Smooth muscle cell (in vitro differentiated cells): Measurements from ENCODE around the gene RBBP6. TPM values are rescaled to one million over a fixed set of nuclear protein-coding genes. Genes with fewer than 3 reads are reported as not detected.

Source experiments
- DNase-seq: peaks from one replicate; lab custom pipeline; 2025; ENCODE audit not compliant: unreplicated experiment; lab: John Stamatoyannopoulos, UW
- H2AFZ ChIP-seq: fragments of 200-600 bp; sonication (generic); 2 replicates; pipeline ENCODE4 v1.6.0; 2016; ENCODE audit warnings: antibody characterized with exemption, low read depth, mild to moderate bottlenecking
- H3F3A ChIP-seq: fragments of 200-600 bp; sonication (generic); 2 replicates; pipeline ENCODE4 v1.6.0; 2017; ENCODE audit warnings: antibody characterized with exemption, low read depth
- H3K27ac ChIP-seq: fragments of 200-600 bp; sonication (generic); 2 replicates; pipeline ENCODE4 v1.5.1; 2016; ENCODE audit warnings: low read depth, mild to moderate bottlenecking
- H3K27me3 ChIP-seq: fragments of 200-600 bp; sonication (generic); 2 replicates; pipeline ENCODE4 v1.6.1; 2016; ENCODE audit warnings: low read depth, mild to moderate bottlenecking
- H3K36me3 ChIP-seq: fragments of 200-600 bp; sonication (generic); 2 replicates; pipeline ENCODE4 v1.5.1; 2016; ENCODE audit warnings: low read depth
- H3K4me1 ChIP-seq: fragments of 200-600 bp; sonication (generic); 2 replicates; pipeline ENCODE4 v1.5.1; 2016; ENCODE audit warnings: low read depth
- H3K4me2 ChIP-seq: fragments of 200-600 bp; sonication (generic); 2 replicates; pipeline ENCODE4 v1.6.0; 2016; ENCODE audit warnings: mild to moderate bottlenecking
- H3K4me3 ChIP-seq: fragments of 200-600 bp; sonication (generic); 2 replicates; pipeline ENCODE4 v1.5.1; 2016; ENCODE audit warnings: mild to moderate bottlenecking
- H3K79me2 ChIP-seq: fragments of 200-600 bp; sonication (generic); 2 replicates; pipeline ENCODE4 v1.6.0; 2016; ENCODE audit warnings: low read depth, mild to moderate bottlenecking
- H3K9ac ChIP-seq: fragments of 200-600 bp; sonication (generic); 2 replicates; pipeline ENCODE4 v1.6.0; 2016; ENCODE audit warnings: low read depth
- H3K9me3 ChIP-seq: fragments of 200-600 bp; sonication (generic); replicated peaks from 2 replicates; pipeline ENCODE4 v1.5.1; 2016; ENCODE audit warnings: low read depth
- H4K20me1 ChIP-seq: fragments of 200-600 bp; sonication (generic); 2 replicates; pipeline ENCODE4 v1.6.0; 2016; ENCODE audit warnings: low read depth
- CTCF ChIP-seq: fragments of 200-600 bp; sonication (generic); IDR thresholded peaks from 2 replicates; pipeline ENCODE4 v1.5.1; 2017; ENCODE audit warnings: borderline replicate concordance, mild to moderate bottlenecking, antibody characterized with exemption; ENCODE audit not compliant: insufficient read depth, poor library complexity, severe bottlenecking
- WGBS: methylation state at CpG from one replicate; pipeline ENCODE4 v1.1.7; 2016; ENCODE audit warnings: low lambda C conversion rate; 5-methylcytosine and 5-hydroxymethylcytosine counted together
- polyA plus RNA-seq: library from polyadenylated mRNA; unstranded; fragments of >200 nt; fragmentation: Nextera tagmentation; extraction: Ambion mirVana; gene quantifications from 2 replicates; pipeline ENCODE4 v1.2.1, GENCODE V29; 2016
- total RNA-seq: library from RNA; depleted of rRNA; stranded (reverse); fragments of >200 nt; gene quantifications from 2 replicates; pipeline ENCODE4 v1.2.3, GENCODE V29; 2014

Gene RBBP6
- total and polyA plus RNA-seq, 2 experiments from 2014 or later: 40.4 to 70.2 TPM

GRCh38 chr16:24524855-24525677 is 14.3 kb upstream of the RBBP6 start:
- Histone ChIP-seq H4K20me1 (no peaks in the 10 kb centered on the region), H3K4me3 (no peak overlapping the region), H2AFZ (no peak overlapping the region), H3K79me2 (no peaks in the 10 kb centered on the region), H3K9ac (no peak overlapping the region), H3K4me1 (no peaks in the 10 kb centered on the region), H3K9me3 (no peaks in the 10 kb centered on the region), H3K27ac (no peak overlapping the region), H3K4me2 (no peak overlapping the region), H3F3A (no peaks in the 10 kb centered on the region), H3K27me3 (no peaks in the 10 kb centered on the region), H3K36me3 (no peaks in the 10 kb centered on the region)
- WGBS: 93% methylated on average over 4 of the region's 4 CpGs
- no peak for TF ChIP-seq CTCF
- no peak for DNase-seq

GRCh38 chr16:24525970-24526559 is 13.3 kb upstream of the RBBP6 start:
- H3K27me3 ChIP-seq: no peaks in the 10 kb centered on the region
- H4K20me1 ChIP-seq: no peaks in the 10 kb centered on the region
- no peak overlapping the region for H3K4me2 ChIP-seq
- H3K27ac ChIP-seq: no peak overlapping the region
- H3K9ac ChIP-seq: no peak overlapping the region
- no peaks in the 10 kb centered on the region for H3K36me3 ChIP-seq
- no peak overlapping the region for H3K4me3 ChIP-seq
- H3K79me2 ChIP-seq: no peaks in the 10 kb centered on the region
- 71% methylated on average over 7 of the region's 7 CpGs for WGBS
- H2AFZ ChIP-seq: no peak overlapping the region
- DNase-seq: no peak
- H3K4me1 ChIP-seq: no peaks in the 10 kb centered on the region
- TF ChIP-seq CTCF: no peak
- no peaks in the 10 kb centered on the region for H3F3A ChIP-seq
- H3K9me3 ChIP-seq: no peaks in the 10 kb centered on the region

- Histone ChIP-seq H3K4me3 (no peak overlapping the region), H3K27me3 (no peaks in the 10 kb centered on the region), H2AFZ (no peak overlapping the region), H3K9ac (no peak overlapping the region), H3K4me1 (no peaks in the 10 kb centered on the region), H4K20me1 (no peaks in the 10 kb centered on the region), H3K27ac (no peak overlapping the region), H3K36me3 (no peaks in the 10 kb centered on the region), H3F3A (no peaks in the 10 kb centered on the region), H3K79me2 (no peaks in the 10 kb centered on the region), H3K4me2 (no peak overlapping the region), H3K9me3 (no peaks in the 10 kb centered on the region)
- no peak for DNase-seq
- no peak for TF ChIP-seq CTCF
- WGBS: 90% methylated on average over 9 of the region's 9 CpGs
Observed at GRCh38 chr16:24526701-24527495, 12.5 kb upstream of the RBBP6 start.
